Liver (tissue), 9 donors: ENCODE data around the gene STOML1. TPM values are rescaled to one million over a fixed set of nuclear protein-coding genes. Genes with fewer than 3 reads are reported as not detected.

Experiments used
- DNase-seq: peaks from one replicate; pipeline ENCODE4 v3.0.0-alpha.2; 2017; ENCODE audit warnings: low spot score
- H3K27ac ChIP-seq, 2 donors: one replicate each; pipeline ENCODE4 v1.7.0; 2013; ENCODE audit warnings: inconsistent platforms in 2 of 2, low read length in 2 of 2, control low read depth in 1 of 2, low read depth in 1 of 2, mild to moderate bottlenecking in 1 of 2
- H3K27me3 ChIP-seq, 4 donors: one replicate each; pipeline versions ENCODE4 v1.6.1 to v1.7.0; 2013; ENCODE audit warnings: low read length in 3 of 4, inconsistent platforms in 1 of 4, mild to moderate bottlenecking in 1 of 4, moderate library complexity in 1 of 4; ENCODE audit not compliant: control insufficient read depth in 4 of 4, insufficient read depth in 4 of 4
- H3K36me3 ChIP-seq, 4 donors: one replicate each; pipeline versions ENCODE4 v1.6.1 to v1.7.0; 2013; ENCODE audit warnings: low read length in 3 of 4, mild to moderate bottlenecking in 3 of 4, low read depth in 1 of 4, moderate library complexity in 1 of 4; ENCODE audit not compliant: control insufficient read depth in 4 of 4, insufficient read depth in 3 of 4
- H3K4me1 ChIP-seq, 4 donors: one replicate each; pipeline versions ENCODE4 v1.6.1 to v1.7.0; 2013; ENCODE audit warnings: low read length in 3 of 4, mild to moderate bottlenecking in 3 of 4, moderate library complexity in 1 of 4; ENCODE audit not compliant: control insufficient read depth in 4 of 4, insufficient read depth in 4 of 4
- H3K4me3 ChIP-seq, 3 donors: one replicate each; pipeline versions ENCODE4 v1.6.1 to v1.7.0; 2013; ENCODE audit warnings: low read length in 3 of 3, control low read depth in 1 of 3, low read depth in 1 of 3, mild to moderate bottlenecking in 1 of 3
- H3K9ac ChIP-seq, 2 donors: one replicate each; pipeline ENCODE4 v1.7.0; 2013; ENCODE audit warnings: low read length in 2 of 2, mild to moderate bottlenecking in 2 of 2, moderate library complexity in 2 of 2, control low read depth in 1 of 2, low read depth in 1 of 2
- H3K9me3 ChIP-seq, 4 donors: one replicate each; pipeline versions ENCODE4 v1.6.1 to v1.7.0; 2013; ENCODE audit warnings: low read length in 3 of 4; ENCODE audit not compliant: control insufficient read depth in 4 of 4
- EGR1 ChIP-seq, 2 donors: IDR thresholded peaks; 2 replicates each; pipeline ENCODE4 v1.6.1; 2016 to 2018; ENCODE audit warnings: antibody characterized with exemption in 2 of 2, low read depth in 2 of 2
- FOXA2 ChIP-seq: IDR thresholded peaks from 2 replicates; pipeline ENCODE4 v1.6.1; 2016; ENCODE audit warnings: antibody characterized with exemption
- GABPA ChIP-seq, 2 donors: IDR thresholded peaks in 1 of 2; conservative IDR thresholded peaks in 1 of 2; 2 replicates each; pipeline ENCODE4 v1.6.1; 2016; ENCODE audit warnings: antibody characterized with exemption in 2 of 2, mild to moderate bottlenecking in 1 of 2, moderate library complexity in 1 of 2
- HNF4A ChIP-seq, 2 donors: conservative IDR thresholded peaks; 2 replicates each; pipeline ENCODE4 v1.6.1; 2016; ENCODE audit warnings: antibody characterized with exemption in 2 of 2, mild to moderate bottlenecking in 2 of 2
- HNF4G ChIP-seq: IDR thresholded peaks from 2 replicates; pipeline ENCODE4 v1.6.1; 2016; ENCODE audit warnings: antibody characterized with exemption
- JUND ChIP-seq, 2 donors: IDR thresholded peaks; 2 replicates each; pipeline ENCODE4 v1.6.1; 2016; ENCODE audit warnings: antibody characterized with exemption in 2 of 2
- NR2F2 ChIP-seq: IDR thresholded peaks from 2 replicates; pipeline ENCODE4 v1.6.1; 2016; ENCODE audit warnings: antibody characterized with exemption
- RAD21 ChIP-seq, 2 donors: IDR thresholded peaks; 2 replicates each; pipeline ENCODE4 v1.6.1; 2016; ENCODE audit warnings: antibody characterized with exemption in 2 of 2, mild to moderate bottlenecking in 2 of 2
- RXRA ChIP-seq, 2 donors: IDR thresholded peaks; 2 replicates each; pipeline ENCODE4 v1.6.1; 2017 to 2018; ENCODE audit warnings: antibody characterized with exemption in 2 of 2, mild to moderate bottlenecking in 1 of 2
- SP1 ChIP-seq: IDR thresholded peaks from 2 replicates; pipeline ENCODE4 v1.6.1; 2018; ENCODE audit warnings: antibody characterized with exemption, mild to moderate bottlenecking
- YY1 ChIP-seq: IDR thresholded peaks from 2 replicates; pipeline ENCODE4 v1.6.1; 2016; ENCODE audit warnings: antibody characterized with exemption, mild to moderate bottlenecking
- WGBS: extraction: QIAGEN DNeasy Blood & Tissue Kit; methylation state at CpG from one replicate; pipeline ENCODE4 v1.1.7; 2013; 5-methylcytosine and 5-hydroxymethylcytosine counted together
- polyA plus RNA-seq, 2 donors: library from polyadenylated mRNA; stranded (reverse) in 1 of 2; unstranded in 1 of 2; fragments of 200-250 nt in 1 of 2; fragments of >200 nt in 1 of 2; fragmentation: Nextera tagmentation in 1 of 2; extraction: Ambion mirVana in 1 of 2; gene quantifications; one replicate each; pipeline versions ENCODE4 v1.2.1 to v1.2.3, GENCODE V29; 2013 to 2015
- total RNA-seq, 2 donors: library from RNA; depleted of rRNA; stranded (reverse); fragments of >200 nt; gene quantifications; one replicate each; pipeline ENCODE4 v1.2.3, GENCODE V29; 2014
- TF ChIP-seq, protein P1 (sequence below): IDR thresholded peaks from 2 replicates; pipeline ENCODE4 v1.6.1; 2016; ENCODE audit warnings: antibody characterized with exemption
- TF ChIP-seq, protein P2 (sequence below): fragments of 150-350 bp; IDR thresholded peaks from 2 replicates; pipeline ENCODE4 v1.5.1; 2017; ENCODE audit warnings: improper control_type of control experiment, low read depth, low read length; ENCODE audit not compliant: missing input control
- TF ChIP-seq, protein P3 (sequence below): IDR thresholded peaks from 2 replicates; pipeline ENCODE4 v1.6.1; 2016; ENCODE audit warnings: antibody characterized with exemption
- TF ChIP-seq, protein P4 (sequence below): IDR thresholded peaks from 2 replicates; pipeline ENCODE4 v1.6.1; 2016; ENCODE audit warnings: antibody characterized with exemption, mild to moderate bottlenecking
- donor health status: healthy.
- donor health status: healthy.
- donor health status: healthy.
- donor health status: healthy.
- donor health status: healthy.

Gene STOML1
- total and polyA plus RNA-seq, 4 donors = 5.4 to 9.4 (median 6.4) TPM

DNA sequence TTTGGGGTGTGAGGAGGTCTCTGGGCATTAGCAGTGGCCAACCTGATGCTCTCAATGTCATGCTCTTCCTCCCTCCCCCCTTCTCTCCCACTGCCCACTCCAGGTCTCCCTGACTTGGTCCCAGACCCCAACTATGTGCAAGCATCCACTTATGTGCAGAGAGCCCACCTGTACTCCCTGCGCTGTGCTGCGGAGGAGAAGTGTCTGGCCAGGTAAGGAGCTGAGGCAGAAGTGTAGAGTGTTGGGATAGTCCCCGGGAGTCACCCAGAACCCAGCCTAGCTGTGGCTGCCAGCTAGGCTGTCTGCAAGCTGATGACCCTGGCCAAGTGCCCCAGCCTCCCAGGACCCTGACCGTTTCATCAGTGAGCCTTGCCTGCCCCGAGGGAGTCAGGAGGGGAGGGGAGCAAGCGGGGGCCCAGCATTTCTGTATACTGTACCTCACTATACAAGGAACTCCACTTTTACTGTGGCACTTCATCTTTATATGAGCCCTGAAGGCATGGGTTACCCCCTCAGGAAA lies 49.3 kb downstream of the STOML1 start:
- TF ChIP-seq YY1 = no peak
- no peak for TF ChIP-seq SP1
- TF ChIP-seq, protein P1, sequence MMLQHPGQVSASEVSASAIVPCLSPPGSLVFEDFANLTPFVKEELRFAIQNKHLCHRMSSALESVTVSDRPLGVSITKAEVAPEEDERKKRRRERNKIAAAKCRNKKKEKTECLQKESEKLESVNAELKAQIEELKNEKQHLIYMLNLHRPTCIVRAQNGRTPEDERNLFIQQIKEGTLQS = no peak
- TF ChIP-seq HNF4A (conservative IDR thresholded peaks at IDR 0.05) = no peak
- TF ChIP-seq FOXA2 = no peak
- TF ChIP-seq RAD21 (IDR thresholded peaks at IDR 0.05) = no peak
- no peak for TF ChIP-seq GABPA (IDR thresholded peaks at IDR 0.05 in 1 of 2, conservative IDR thresholded peaks at IDR 0.05 in 1 of 2)
- TF ChIP-seq, protein P2, sequence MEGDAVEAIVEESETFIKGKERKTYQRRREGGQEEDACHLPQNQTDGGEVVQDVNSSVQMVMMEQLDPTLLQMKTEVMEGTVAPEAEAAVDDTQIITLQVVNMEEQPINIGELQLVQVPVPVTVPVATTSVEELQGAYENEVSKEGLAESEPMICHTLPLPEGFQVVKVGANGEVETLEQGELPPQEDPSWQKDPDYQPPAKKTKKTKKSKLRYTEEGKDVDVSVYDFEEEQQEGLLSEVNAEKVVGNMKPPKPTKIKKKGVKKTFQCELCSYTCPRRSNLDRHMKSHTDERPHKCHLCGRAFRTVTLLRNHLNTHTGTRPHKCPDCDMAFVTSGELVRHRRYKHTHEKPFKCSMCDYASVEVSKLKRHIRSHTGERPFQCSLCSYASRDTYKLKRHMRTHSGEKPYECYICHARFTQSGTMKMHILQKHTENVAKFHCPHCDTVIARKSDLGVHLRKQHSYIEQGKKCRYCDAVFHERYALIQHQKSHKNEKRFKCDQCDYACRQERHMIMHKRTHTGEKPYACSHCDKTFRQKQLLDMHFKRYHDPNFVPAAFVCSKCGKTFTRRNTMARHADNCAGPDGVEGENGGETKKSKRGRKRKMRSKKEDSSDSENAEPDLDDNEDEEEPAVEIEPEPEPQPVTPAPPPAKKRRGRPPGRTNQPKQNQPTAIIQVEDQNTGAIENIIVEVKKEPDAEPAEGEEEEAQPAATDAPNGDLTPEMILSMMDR = no peak
- no peak for TF ChIP-seq HNF4G
- TF ChIP-seq, protein P3, sequence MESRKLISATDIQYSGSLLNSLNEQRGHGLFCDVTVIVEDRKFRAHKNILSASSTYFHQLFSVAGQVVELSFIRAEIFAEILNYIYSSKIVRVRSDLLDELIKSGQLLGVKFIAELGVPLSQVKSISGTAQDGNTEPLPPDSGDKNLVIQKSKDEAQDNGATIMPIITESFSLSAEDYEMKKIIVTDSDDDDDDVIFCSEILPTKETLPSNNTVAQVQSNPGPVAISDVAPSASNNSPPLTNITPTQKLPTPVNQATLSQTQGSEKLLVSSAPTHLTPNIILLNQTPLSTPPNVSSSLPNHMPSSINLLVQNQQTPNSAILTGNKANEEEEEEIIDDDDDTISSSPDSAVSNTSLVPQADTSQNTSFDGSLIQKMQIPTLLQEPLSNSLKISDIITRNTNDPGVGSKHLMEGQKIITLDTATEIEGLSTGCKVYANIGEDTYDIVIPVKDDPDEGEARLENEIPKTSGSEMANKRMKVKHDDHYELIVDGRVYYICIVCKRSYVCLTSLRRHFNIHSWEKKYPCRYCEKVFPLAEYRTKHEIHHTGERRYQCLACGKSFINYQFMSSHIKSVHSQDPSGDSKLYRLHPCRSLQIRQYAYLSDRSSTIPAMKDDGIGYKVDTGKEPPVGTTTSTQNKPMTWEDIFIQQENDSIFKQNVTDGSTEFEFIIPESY = no peak
- no peak for TF ChIP-seq JUND (IDR thresholded peaks at IDR 0.05)
- no peak for TF ChIP-seq EGR1 (IDR thresholded peaks at IDR 0.05; ENCODE audit: low read depth in 2 of 2)
- TF ChIP-seq, protein P4, sequence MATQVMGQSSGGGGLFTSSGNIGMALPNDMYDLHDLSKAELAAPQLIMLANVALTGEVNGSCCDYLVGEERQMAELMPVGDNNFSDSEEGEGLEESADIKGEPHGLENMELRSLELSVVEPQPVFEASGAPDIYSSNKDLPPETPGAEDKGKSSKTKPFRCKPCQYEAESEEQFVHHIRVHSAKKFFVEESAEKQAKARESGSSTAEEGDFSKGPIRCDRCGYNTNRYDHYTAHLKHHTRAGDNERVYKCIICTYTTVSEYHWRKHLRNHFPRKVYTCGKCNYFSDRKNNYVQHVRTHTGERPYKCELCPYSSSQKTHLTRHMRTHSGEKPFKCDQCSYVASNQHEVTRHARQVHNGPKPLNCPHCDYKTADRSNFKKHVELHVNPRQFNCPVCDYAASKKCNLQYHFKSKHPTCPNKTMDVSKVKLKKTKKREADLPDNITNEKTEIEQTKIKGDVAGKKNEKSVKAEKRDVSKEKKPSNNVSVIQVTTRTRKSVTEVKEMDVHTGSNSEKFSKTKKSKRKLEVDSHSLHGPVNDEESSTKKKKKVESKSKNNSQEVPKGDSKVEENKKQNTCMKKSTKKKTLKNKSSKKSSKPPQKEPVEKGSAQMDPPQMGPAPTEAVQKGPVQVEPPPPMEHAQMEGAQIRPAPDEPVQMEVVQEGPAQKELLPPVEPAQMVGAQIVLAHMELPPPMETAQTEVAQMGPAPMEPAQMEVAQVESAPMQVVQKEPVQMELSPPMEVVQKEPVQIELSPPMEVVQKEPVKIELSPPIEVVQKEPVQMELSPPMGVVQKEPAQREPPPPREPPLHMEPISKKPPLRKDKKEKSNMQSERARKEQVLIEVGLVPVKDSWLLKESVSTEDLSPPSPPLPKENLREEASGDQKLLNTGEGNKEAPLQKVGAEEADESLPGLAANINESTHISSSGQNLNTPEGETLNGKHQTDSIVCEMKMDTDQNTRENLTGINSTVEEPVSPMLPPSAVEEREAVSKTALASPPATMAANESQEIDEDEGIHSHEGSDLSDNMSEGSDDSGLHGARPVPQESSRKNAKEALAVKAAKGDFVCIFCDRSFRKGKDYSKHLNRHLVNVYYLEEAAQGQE = no peak
- no peak for TF ChIP-seq RXRA (IDR thresholded peaks at IDR 0.05)
- no peak for TF ChIP-seq NR2F2
- no peak overlapping the region for H3K4me3 ChIP-seq
- no peak for DNase-seq
- peaks cover 0 to 8% (median 1%) of the 10 kb centered on the region in 4 donors for H3K4me1 ChIP-seq
- no peak overlapping the region for H3K27ac ChIP-seq
- no peaks in the 10 kb centered on the region for H3K36me3 ChIP-seq
- no peaks in the 10 kb centered on the region for H3K27me3 ChIP-seq
- 88% methylated on average over 6 of the region's 6 CpGs for WGBS
- H3K9me3 ChIP-seq = no peaks in the 10 kb centered on the region
- H3K9ac ChIP-seq = no peak overlapping the region
